GM12872 (cell line): ENCODE data around the gene CDK15.

Experiments used
- TF ChIP-seq, protein P1 (sequence below): IDR thresholded peaks from 3 replicates; pipeline ENCODE4 v1.5.1; 2011; ENCODE audit warnings: low read depth, mild to moderate bottlenecking, low read length, moderate library complexity; ENCODE audit not compliant: insufficient read depth

Gene CDK15

DNA sequence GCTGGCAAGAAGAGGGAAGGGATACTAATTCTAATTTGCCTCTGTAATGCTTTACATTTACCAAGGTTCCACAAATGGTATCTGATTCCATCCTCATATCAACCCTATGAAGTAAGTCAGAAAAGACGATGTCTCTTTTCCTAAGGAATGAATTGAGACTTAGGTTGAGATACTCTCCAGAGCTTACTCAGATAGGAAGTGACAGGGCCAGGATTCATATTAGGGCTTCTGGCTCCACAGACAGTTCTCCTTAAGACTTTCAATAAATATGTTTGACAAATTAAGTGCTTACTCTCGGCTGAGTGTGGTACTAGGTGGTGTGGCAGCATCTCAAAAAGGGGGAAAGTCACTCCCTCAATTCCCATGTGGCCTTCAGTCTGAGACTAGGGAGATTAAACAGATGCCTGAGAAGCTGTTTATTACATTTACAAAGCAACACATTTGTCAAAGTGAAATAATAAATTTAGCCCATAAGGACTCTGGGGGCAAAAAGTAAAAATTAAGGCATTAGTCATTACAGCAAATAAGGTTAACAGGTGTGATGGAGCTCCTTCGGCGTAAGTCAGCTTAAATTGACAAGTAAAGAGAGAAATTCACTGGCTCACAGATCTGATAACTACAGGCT is 14.2 kb downstream of the CDK15 start:
- TF ChIP-seq, protein P1, sequence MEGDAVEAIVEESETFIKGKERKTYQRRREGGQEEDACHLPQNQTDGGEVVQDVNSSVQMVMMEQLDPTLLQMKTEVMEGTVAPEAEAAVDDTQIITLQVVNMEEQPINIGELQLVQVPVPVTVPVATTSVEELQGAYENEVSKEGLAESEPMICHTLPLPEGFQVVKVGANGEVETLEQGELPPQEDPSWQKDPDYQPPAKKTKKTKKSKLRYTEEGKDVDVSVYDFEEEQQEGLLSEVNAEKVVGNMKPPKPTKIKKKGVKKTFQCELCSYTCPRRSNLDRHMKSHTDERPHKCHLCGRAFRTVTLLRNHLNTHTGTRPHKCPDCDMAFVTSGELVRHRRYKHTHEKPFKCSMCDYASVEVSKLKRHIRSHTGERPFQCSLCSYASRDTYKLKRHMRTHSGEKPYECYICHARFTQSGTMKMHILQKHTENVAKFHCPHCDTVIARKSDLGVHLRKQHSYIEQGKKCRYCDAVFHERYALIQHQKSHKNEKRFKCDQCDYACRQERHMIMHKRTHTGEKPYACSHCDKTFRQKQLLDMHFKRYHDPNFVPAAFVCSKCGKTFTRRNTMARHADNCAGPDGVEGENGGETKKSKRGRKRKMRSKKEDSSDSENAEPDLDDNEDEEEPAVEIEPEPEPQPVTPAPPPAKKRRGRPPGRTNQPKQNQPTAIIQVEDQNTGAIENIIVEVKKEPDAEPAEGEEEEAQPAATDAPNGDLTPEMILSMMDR = no peak

DNA sequence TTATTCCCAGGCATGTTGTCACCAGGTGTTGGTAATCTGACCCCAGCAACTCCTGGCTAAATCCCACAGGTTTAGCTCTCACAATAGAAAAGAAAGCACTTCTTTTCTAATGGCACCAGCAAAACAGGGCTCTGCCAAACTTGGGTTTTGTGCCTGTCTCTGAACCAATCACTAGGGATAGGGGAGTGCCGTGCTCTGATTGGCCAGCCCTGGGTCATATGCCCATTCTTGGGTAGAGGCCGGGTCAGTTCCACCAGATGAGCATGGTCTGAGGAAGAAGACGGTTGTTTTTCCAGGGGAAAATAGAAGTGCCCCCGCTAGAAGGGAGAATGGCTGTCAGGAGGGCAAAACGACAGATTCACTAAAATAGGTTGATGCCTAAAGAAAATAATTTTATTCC is 14.7 kb downstream of the CDK15 start:
- TF ChIP-seq, protein P1 = no peak

DNA sequence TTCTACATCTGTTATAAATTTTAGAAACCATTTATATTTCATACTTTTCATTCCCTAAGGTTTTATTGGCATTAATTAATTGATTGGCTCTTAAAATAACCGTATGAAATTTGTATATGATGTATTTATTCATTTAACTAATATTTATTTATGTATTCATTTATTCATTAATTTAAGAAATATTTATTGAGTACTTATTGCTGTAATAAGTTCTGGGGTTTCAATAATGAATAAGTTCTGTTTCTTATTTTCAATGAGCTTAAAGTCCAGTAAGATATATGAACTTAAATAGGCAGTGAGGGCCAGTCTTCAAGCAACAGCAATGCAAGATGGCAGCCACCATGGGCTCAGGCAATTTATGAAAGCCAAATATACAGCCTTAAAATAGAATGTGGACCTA is 17.9 kb downstream of the CDK15 start:
- TF ChIP-seq, protein P1 = no peak

DNA sequence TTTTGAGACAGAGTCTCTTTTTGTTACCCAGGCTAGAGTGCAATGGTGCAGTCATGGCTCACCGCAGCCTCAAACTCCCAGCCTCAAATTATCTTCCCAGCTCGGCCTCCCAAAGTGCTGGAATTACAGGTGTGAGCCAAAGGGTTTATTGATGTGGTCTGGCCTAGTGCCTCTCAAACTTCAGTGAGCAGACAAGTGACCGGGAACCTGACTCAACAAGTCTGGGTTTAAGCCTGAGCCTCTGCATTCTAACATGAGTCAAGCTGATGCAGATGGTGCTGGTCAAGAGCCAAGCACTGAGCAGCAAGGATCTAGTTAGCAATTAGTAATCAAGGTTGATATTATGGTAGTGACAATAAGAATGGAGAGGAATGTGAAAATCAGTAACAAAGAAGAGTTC is 21.3 kb downstream of the CDK15 start:
- TF ChIP-seq, protein P1 = no peak

DNA sequence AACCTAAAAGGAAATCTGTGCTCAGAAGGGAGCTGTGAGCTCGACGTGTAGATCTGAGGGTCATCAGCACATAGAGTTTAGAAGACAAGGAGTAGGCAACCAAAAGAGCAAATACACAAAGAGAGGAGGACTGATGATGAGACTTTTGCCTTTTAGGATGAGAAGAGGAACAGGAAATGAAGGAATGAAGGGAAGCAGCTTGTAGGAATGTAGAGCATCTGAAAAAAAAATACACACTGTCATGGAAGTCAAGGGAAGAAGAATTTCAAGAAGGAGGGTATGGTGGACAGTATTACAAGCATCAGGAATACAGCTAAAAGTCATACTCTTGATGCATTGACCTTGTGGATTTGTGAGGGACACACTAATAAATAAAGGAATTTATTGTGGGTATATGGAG is 21.9 kb downstream of the CDK15 start:
- TF ChIP-seq, protein P1 = no peak

DNA sequence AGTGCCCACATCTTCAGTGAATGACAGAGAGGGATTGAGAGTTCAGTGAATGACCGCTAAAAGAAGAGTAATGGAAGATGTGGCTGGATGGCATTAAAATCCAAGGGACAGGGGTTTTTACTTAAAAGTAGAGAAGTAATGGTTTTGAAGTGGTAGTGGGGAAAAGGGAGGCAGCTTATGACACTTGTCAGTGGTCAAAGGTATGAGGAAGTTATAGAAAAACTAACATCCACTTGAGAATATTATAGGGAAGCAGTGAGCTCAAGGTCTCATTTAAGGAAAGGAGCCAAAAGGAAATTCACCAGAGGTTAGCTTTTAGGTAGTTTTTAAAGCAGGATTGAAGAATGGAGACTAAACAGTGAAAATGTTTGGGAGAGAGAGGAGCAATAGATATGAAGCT is 24.3 kb downstream of the CDK15 start:
- TF ChIP-seq, protein P1 = no peak

DNA sequence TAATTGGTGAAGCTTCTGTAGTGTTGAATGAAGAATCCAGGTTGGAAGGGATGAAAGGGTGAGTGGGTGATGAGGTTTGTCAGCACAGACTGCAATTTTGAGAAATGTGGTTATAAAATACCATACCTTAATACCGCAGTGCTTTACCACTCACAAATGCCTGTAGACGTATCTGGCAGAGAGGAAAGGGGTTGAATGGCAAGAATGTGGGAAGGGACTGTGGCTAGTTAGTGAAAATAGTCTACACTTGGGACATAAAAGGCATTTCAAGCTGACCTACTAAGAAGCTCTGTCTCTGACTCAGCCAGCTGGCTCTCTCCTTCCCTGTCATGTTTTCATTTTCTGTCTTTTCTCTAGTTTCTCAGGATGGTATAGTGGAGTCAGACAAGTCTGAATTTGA is 25.1 kb downstream of the CDK15 start:
- TF ChIP-seq, protein P1 = no peak
